Smooth muscle cell (in vitro differentiated cells): ENCODE measurements around the gene PKN1. TPM values are rescaled to one million over a fixed set of nuclear protein-coding genes. Genes with fewer than 3 reads are reported as not detected.

Experiments
- DNase-seq: peaks from one replicate; lab custom pipeline; 2025; ENCODE audit not compliant: unreplicated experiment; lab: John Stamatoyannopoulos, UW
- H2AFZ ChIP-seq: fragments of 200-600 bp; sonication (generic); 2 replicates; pipeline ENCODE4 v1.6.0; 2016; ENCODE audit warnings: antibody characterized with exemption, low read depth, mild to moderate bottlenecking
- H3F3A ChIP-seq: fragments of 200-600 bp; sonication (generic); 2 replicates; pipeline ENCODE4 v1.6.0; 2017; ENCODE audit warnings: antibody characterized with exemption, low read depth
- H3K27ac ChIP-seq: fragments of 200-600 bp; sonication (generic); 2 replicates; pipeline ENCODE4 v1.5.1; 2016; ENCODE audit warnings: low read depth, mild to moderate bottlenecking
- H3K27me3 ChIP-seq: fragments of 200-600 bp; sonication (generic); 2 replicates; pipeline ENCODE4 v1.6.1; 2016; ENCODE audit warnings: low read depth, mild to moderate bottlenecking
- H3K36me3 ChIP-seq: fragments of 200-600 bp; sonication (generic); 2 replicates; pipeline ENCODE4 v1.5.1; 2016; ENCODE audit warnings: low read depth
- H3K4me1 ChIP-seq: fragments of 200-600 bp; sonication (generic); 2 replicates; pipeline ENCODE4 v1.5.1; 2016; ENCODE audit warnings: low read depth
- H3K4me2 ChIP-seq: fragments of 200-600 bp; sonication (generic); 2 replicates; pipeline ENCODE4 v1.6.0; 2016; ENCODE audit warnings: mild to moderate bottlenecking
- H3K4me3 ChIP-seq: fragments of 200-600 bp; sonication (generic); 2 replicates; pipeline ENCODE4 v1.5.1; 2016; ENCODE audit warnings: mild to moderate bottlenecking
- H3K79me2 ChIP-seq: fragments of 200-600 bp; sonication (generic); 2 replicates; pipeline ENCODE4 v1.6.0; 2016; ENCODE audit warnings: low read depth, mild to moderate bottlenecking
- H3K9ac ChIP-seq: fragments of 200-600 bp; sonication (generic); 2 replicates; pipeline ENCODE4 v1.6.0; 2016; ENCODE audit warnings: low read depth
- H3K9me3 ChIP-seq: fragments of 200-600 bp; sonication (generic); replicated peaks from 2 replicates; pipeline ENCODE4 v1.5.1; 2016; ENCODE audit warnings: low read depth
- H4K20me1 ChIP-seq: fragments of 200-600 bp; sonication (generic); 2 replicates; pipeline ENCODE4 v1.6.0; 2016; ENCODE audit warnings: low read depth
- CTCF ChIP-seq: fragments of 200-600 bp; sonication (generic); IDR thresholded peaks from 2 replicates; pipeline ENCODE4 v1.5.1; 2017; ENCODE audit warnings: borderline replicate concordance, mild to moderate bottlenecking, antibody characterized with exemption; ENCODE audit not compliant: insufficient read depth, poor library complexity, severe bottlenecking
- WGBS: methylation state at CpG from one replicate; pipeline ENCODE4 v1.1.7; 2016; ENCODE audit warnings: low lambda C conversion rate; 5-methylcytosine and 5-hydroxymethylcytosine counted together
- polyA plus RNA-seq: library from polyadenylated mRNA; unstranded; fragments of >200 nt; fragmentation: Nextera tagmentation; extraction: Ambion mirVana; gene quantifications from 2 replicates; pipeline ENCODE4 v1.2.1, GENCODE V29; 2016
- total RNA-seq: library from RNA; depleted of rRNA; stranded (reverse); fragments of >200 nt; gene quantifications from 2 replicates; pipeline ENCODE4 v1.2.3, GENCODE V29; 2014

Gene PKN1
- total and polyA plus RNA-seq, 2 experiments from 2014 or later, result 28.0 to 64.8 TPM

- 84% methylated on average over 15 of the region's 15 CpGs for WGBS
- DNase-seq, result no peak
- H3K27me3 ChIP-seq, result no peaks in the 10 kb centered on the region
- H4K20me1 ChIP-seq, result peaks cover 49% of the 10 kb centered on the region
- no peak overlapping the region for H2AFZ ChIP-seq
- no peak overlapping the region for H3K27ac ChIP-seq
- peak overlapping the region; percentile 88 for H3K4me3 ChIP-seq
- peaks cover 7% of the 10 kb centered on the region for H3K36me3 ChIP-seq
- H3K9me3 ChIP-seq, result no peaks in the 10 kb centered on the region
- TF ChIP-seq CTCF, result no peak
- peaks cover 36% of the 10 kb centered on the region for H3K79me2 ChIP-seq
- peaks cover 9% of the 10 kb centered on the region for H3K4me1 ChIP-seq
- H3F3A ChIP-seq, result peaks cover 13% of the 10 kb centered on the region
- H3K9ac ChIP-seq, result peak overlapping the region; percentile 14
- H3K4me2 ChIP-seq, result peak overlapping the region; percentile 95
Measured at GRCh38 chr19:14516048-14516534, 83.0 kb downstream of the PKN1 start.

GRCh38 chr19:14516746-14517438 is 83.8 kb downstream of the PKN1 start:
- WGBS, result 37% methylated on average over 22 of the region's 22 CpGs
- Histone ChIP-seq H3K27me3 (no peaks in the 10 kb centered on the region), H4K20me1 (peaks cover 49% of the 10 kb centered on the region), H3K4me3 (peak overlapping the region; percentile 88), H3K36me3 (peaks cover 7% of the 10 kb centered on the region), H3K4me2 (peak overlapping the region; percentile 95), H2AFZ (no peak overlapping the region), H3K27ac (peak overlapping the region; percentile 92), H3K4me1 (peaks cover 9% of the 10 kb centered on the region), H3K79me2 (peaks cover 36% of the 10 kb centered on the region), H3K9me3 (no peaks in the 10 kb centered on the region), H3K9ac (peak overlapping the region; percentile 97), H3F3A (peaks cover 18% of the 10 kb centered on the region)
- TF ChIP-seq CTCF, result no peak
- DNase-seq, result no peak

GRCh38 chr19:14517446-14517839 is 84.3 kb downstream of the PKN1 start:
- peak; percentile 51 for DNase-seq
- Histone ChIP-seq H3K9ac (peak overlapping the region; percentile 97), H3K4me3 (peak overlapping the region; percentile 88), H3K4me2 (peak overlapping the region; percentile 95), H3K27me3 (no peaks in the 10 kb centered on the region), H4K20me1 (peaks cover 49% of the 10 kb centered on the region), H3K36me3 (peaks cover 7% of the 10 kb centered on the region), H3F3A (peaks cover 18% of the 10 kb centered on the region), H3K9me3 (no peaks in the 10 kb centered on the region), H3K4me1 (peaks cover 9% of the 10 kb centered on the region), H3K79me2 (peaks cover 36% of the 10 kb centered on the region), H3K27ac (peak overlapping the region; percentile 92), H2AFZ (no peak overlapping the region)
- no peak for TF ChIP-seq CTCF
- 0% methylated on average over 16 of the region's 32 CpGs for WGBS
